Measurements from ENCODE around the gene CKAP4. TPM values are rescaled to one million over a fixed set of nuclear protein-coding genes. Genes with fewer than 3 reads are reported as not detected.

Gene CKAP4
- total RNA-seq, 4 donors from 2014 or later, result 28.7 to 51.6 (median 38.8) TPM

DNA sequence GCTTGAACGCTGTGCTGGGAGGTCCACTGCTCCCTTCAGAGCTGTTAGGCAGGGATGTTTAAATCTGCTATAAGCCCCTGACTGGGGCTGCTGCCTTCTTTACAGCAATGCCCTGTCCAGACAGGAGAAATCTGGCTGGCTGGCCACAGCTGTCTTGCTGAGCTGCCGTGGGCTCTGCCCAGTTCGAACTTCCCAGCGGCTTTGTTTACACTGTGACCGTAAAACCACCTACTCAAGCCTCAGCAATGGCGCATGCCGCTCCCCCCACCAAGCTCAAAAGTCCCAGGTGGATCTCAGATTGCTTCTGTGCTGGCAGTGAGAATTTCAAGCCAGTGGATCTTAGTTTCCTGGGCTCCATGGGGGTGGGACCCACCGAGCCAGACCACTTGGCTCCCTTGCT, 35.8 kb downstream of the CKAP4 start:
- 100% methylated on average over 2 of the region's 8 CpGs for WGBS

DNA sequence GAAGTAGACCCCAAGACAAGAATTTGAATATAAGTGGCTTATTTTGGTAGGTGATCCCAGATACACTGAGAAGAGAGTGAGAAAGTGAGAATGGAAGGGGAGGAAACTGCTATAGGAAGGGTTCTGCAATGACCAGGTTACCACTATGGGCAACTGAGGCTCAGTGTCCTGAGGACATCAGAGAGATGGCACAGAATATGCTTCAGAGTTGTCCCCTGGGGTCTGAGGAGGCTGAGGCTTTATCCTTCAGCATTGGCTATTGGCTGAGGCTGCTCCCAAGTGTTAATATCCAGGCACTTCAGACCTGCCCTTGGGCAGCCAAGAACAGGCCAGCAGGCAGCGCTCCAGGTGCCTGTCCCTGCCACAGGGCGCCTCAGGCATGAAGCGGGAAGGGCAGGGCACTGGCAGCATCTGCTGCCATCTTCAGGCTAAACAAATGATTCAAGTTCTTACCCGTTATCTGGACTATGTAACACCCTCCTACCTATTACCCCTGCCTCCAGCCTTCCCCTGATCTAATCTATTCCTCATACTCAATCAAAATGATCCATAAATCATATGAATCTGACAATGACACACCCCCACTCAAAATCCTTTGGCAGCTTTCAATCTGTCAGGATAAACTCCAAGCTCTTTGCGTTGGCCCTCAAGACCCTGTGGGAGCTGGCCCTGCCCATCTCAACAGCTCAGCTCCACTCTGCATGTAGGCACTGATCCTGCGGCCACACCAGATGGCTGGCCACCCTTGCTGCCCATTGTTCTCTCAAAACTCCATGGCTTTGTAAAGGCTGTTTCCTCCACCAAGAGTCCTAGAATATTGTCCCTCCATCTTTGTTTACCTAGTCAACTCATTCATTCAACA, 42.4 kb downstream of the CKAP4 start:
- Histone ChIP-seq H3K4me3 (no peak overlapping the region), H3K9me3 (no peaks in the 10 kb centered on the region), H3K4me1 (no peaks in the 10 kb centered on the region), H3K27ac (replicated peaks in 1 of 4) (no peak overlapping the region), H3K27me3 (no peaks in the 10 kb centered on the region), H3K36me3 (no peaks in the 10 kb centered on the region)
- intact Hi-C loops (cut with DNase I), result no loop called here
- TF ChIP-seq EP300 (IDR thresholded peaks at IDR 0.05) (no peak), POLR2AphosphoS5 (IDR thresholded peaks at IDR 0.05) (no peak), POLR2A (IDR thresholded peaks at IDR 0.05; ENCODE audit: low read depth) (no peak)
- TF ChIP-seq, protein P1, sequence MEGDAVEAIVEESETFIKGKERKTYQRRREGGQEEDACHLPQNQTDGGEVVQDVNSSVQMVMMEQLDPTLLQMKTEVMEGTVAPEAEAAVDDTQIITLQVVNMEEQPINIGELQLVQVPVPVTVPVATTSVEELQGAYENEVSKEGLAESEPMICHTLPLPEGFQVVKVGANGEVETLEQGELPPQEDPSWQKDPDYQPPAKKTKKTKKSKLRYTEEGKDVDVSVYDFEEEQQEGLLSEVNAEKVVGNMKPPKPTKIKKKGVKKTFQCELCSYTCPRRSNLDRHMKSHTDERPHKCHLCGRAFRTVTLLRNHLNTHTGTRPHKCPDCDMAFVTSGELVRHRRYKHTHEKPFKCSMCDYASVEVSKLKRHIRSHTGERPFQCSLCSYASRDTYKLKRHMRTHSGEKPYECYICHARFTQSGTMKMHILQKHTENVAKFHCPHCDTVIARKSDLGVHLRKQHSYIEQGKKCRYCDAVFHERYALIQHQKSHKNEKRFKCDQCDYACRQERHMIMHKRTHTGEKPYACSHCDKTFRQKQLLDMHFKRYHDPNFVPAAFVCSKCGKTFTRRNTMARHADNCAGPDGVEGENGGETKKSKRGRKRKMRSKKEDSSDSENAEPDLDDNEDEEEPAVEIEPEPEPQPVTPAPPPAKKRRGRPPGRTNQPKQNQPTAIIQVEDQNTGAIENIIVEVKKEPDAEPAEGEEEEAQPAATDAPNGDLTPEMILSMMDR (IDR thresholded peaks at IDR 0.05), result no peak
- 35% methylated on average over 6 of the region's 6 CpGs for WGBS
- DNase-seq (ENCODE audit: extremely low spot score), result peak; percentile 55

More for the DNA sequence above, 35.8 kb downstream of the CKAP4 start:
- no peak overlapping the region for H3K4me3 ChIP-seq
- H3K27me3 ChIP-seq, result peaks cover 0 to 17% (median 0%) of the 10 kb centered on the region in 4 donors
- intact Hi-C loops (cut with DNase I), result no loop called here
- TF ChIP-seq POLR2A (IDR thresholded peaks at IDR 0.05; ENCODE audit: low read depth) (no peak), POLR2AphosphoS5 (IDR thresholded peaks at IDR 0.05) (no peak)
- H3K36me3 ChIP-seq, result no peaks in the 10 kb centered on the region
- H3K4me1 ChIP-seq, result no peaks in the 10 kb centered on the region
- no peak for DNase-seq (ENCODE audit: extremely low spot score)
- peaks cover 0 to under 1% (median 0%) of the 10 kb centered on the region in 4 donors for H3K9me3 ChIP-seq
- H3K27ac ChIP-seq (replicated peaks in 1 of 4), result no peak overlapping the region

DNA sequence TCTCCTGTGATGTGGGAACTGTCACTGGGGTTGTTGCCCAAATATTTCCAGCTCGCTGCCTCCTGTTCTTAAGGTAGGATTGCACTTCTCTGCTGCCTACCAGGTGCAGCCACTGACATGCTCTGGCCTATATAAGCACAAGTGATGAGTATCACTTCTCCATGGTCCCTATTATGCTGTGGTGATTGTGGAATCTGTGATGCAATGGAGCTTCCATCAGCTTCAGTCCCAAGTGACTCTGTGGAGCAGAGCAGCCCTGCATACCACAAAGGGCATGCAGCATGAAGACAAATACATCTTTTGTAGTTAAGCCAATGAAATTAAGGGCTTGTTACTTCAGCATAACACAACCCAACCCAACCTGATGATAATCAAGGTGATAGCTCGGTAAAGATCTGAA, 43.5 kb downstream of the CKAP4 start:
- Histone ChIP-seq H3K36me3 (no peaks in the 10 kb centered on the region), H3K27me3 (no peaks in the 10 kb centered on the region), H3K4me1 (no peaks in the 10 kb centered on the region), H3K4me3 (no peak overlapping the region), H3K27ac (replicated peaks in 1 of 4) (no peak overlapping the region), H3K9me3 (no peaks in the 10 kb centered on the region)
- intact Hi-C loops (cut with DNase I), result no loop called here
- WGBS, result 96% methylated on average over 2 of the region's 2 CpGs
- DNase-seq (ENCODE audit: extremely low spot score), result no peak
- TF ChIP-seq, protein P1 (IDR thresholded peaks at IDR 0.05), result no peak

DNA sequence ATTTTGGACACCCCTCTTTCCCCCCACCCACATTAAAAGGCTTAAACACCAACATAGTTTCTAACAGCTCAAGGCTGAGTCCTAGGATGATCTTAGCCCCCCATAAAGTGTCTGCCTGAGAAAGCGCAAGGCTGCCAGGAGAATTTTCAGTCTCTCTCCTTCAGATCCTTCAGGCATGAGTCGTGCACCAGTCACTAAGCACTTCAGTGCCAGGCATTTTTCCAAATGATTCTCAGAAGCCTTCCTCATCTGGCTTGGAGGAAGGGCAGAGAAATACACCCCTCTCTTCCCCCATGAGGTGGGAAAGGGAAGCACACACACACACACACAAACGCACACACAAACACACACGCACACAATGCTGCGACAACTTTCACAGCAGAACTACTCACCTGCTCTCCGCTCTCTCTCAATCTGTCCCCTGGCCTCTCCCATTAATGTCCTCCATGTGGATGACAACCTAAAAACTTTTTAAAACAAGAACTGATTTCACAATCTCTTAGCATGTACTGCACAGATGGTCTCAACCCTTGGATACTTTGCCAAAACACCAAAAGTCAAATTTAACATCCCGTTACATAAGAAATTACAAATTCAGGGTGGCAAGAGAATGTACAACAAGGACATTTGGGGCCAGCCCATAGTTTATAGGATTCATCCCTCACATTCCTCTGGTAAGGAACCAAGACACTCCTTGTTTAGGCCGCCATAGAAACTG, 49.8 kb downstream of the CKAP4 start:
- Histone ChIP-seq H3K27ac (replicated peaks in 1 of 4) (peak overlapping the region in 1 of 4 donors; percentile 10), H3K4me1 (peaks cover 0 to 15% (median 11%) of the 10 kb centered on the region in 4 donors), H3K9me3 (no peaks in the 10 kb centered on the region), H3K36me3 (no peaks in the 10 kb centered on the region), H3K27me3 (no peaks in the 10 kb centered on the region), H3K4me3 (no peak overlapping the region)
- TF ChIP-seq POLR2A (IDR thresholded peaks at IDR 0.05; ENCODE audit: low read depth), result no peak
- TF ChIP-seq POLR2AphosphoS5 (IDR thresholded peaks at IDR 0.05), result no peak
- TF ChIP-seq EP300 (IDR thresholded peaks at IDR 0.05), result no peak
- TF ChIP-seq, protein P1 (IDR thresholded peaks at IDR 0.05), result no peak
- intact Hi-C loops (cut with DNase I), result no loop called here
- DNase-seq (ENCODE audit: extremely low spot score), result peak; percentile 75
- 96% methylated on average over 7 of the region's 8 CpGs for WGBS

DNA sequence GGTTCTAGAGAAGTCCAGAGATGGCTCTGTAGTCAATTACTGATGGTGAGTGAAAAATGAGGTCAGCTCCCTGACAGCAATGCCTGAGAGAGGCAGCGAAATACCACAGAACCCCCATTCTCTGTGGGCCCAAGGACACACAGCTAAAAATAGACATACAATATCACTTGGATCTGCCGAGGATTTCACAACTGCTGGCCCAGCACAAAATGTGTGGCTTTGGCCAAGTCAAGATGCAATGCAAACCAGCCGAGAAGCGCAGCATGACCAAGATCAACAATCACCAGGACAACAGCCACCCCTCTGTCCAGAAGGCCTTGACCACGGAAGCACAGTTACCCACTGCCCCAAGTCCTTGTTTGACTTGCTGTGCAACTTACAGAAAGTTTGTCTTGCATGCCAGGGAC, 52.2 kb downstream of the CKAP4 start:
- Histone ChIP-seq H3K4me1 (peaks cover 0 to 15% (median 11%) of the 10 kb centered on the region in 4 donors), H3K36me3 (no peaks in the 10 kb centered on the region), H3K27ac (replicated peaks in 1 of 4) (peak overlapping the region in 1 of 4 donors; percentile 29), H3K9me3 (no peaks in the 10 kb centered on the region), H3K4me3 (no peak overlapping the region), H3K27me3 (no peaks in the 10 kb centered on the region)
- intact Hi-C loops (cut with DNase I), result no loop called here
- TF ChIP-seq POLR2AphosphoS5 (IDR thresholded peaks at IDR 0.05) (peak; percentile 32 to 37), POLR2A (IDR thresholded peaks at IDR 0.05; ENCODE audit: low read depth) (no peak)
- WGBS, result 32% methylated on average over 4 of the region's 5 CpGs
- peak; percentile 92 for DNase-seq (ENCODE audit: extremely low spot score)

Measured in esophagus muscularis mucosa (tissue), 4 donors.